Gastrocnemius medialis (tissue), 4 donors: Measurements from ENCODE around the gene PUS7L. TPM values are rescaled to one million over a fixed set of nuclear protein-coding genes. Genes with fewer than 3 reads are reported as not detected.

Source experiments
- ATAC-seq, 2 donors: fragments of 150-250 bp; one replicate each; pipeline ENCODE4 v1.9.1; 2016
- DNase-seq, 2 donors: peaks; one replicate each; pipeline ENCODE4 v3.0.0-alpha.2; 2019
- H3K27ac ChIP-seq, 4 donors: fragments of 200-600 bp; sonication (generic); 1 replicate in 1 of 4; 2 replicates in 3 of 4; pipeline ENCODE4 v1.5.1; 2016 to 2018; ENCODE audit warnings: mild to moderate bottlenecking in 2 of 4, moderate library complexity in 1 of 4
- H3K27me3 ChIP-seq, 3 donors: fragments of 200-600 bp; sonication (generic) in 2 of 3; 1 replicate in 1 of 3; 2 replicates in 2 of 3; pipeline versions ENCODE4 v1.5.1 to v1.6.0; 2016 to 2019; ENCODE audit warnings: mild to moderate bottlenecking in 1 of 3, moderate library complexity in 1 of 3
- H3K36me3 ChIP-seq, 2 donors: fragments of 200-600 bp; sonication (generic) in 1 of 2; one replicate each; pipeline ENCODE4 v1.5.1; 2017 to 2018
- H3K4me1 ChIP-seq, 2 donors: fragments of 200-600 bp; sonication (generic) in 1 of 2; one replicate each; pipeline ENCODE4 v1.5.1; 2016 to 2017; ENCODE audit warnings: mild to moderate bottlenecking in 2 of 2
- H3K4me3 ChIP-seq, 4 donors: fragments of 200-600 bp; sonication (generic) in 3 of 4; 1 replicate in 1 of 4; 2 replicates in 3 of 4; pipeline ENCODE4 v1.5.1; 2016 to 2019; ENCODE audit warnings: mild to moderate bottlenecking in 2 of 4
- H3K9me3 ChIP-seq, 3 donors: fragments of 200-600 bp; sonication (generic) in 2 of 3; 1 replicate in 1 of 3; 2 replicates in 2 of 3; pipeline ENCODE4 v1.5.1; 2016 to 2019
- POLR2A ChIP-seq, 2 donors: fragments of 450-650 bp; IDR thresholded peaks; one replicate each; pipeline ENCODE4 v1.6.1; 2017; ENCODE audit warnings: antibody characterized with exemption in 2 of 2, mild to moderate bottlenecking in 2 of 2, moderate library complexity in 2 of 2
- in situ Hi-C, 4 donors: fragments of 200-750 bp; cut with MboI; loops; one replicate each; pipeline versions ENCODE4 v1.15.0 to v1.8.0; 2017; ENCODE audit warnings: low sequenced_read_pairs in 4 of 4
- intact Hi-C: fragments of 100-400 bp; cut with DNase I; formaldehyde crosslinking; loops from one replicate; pipeline ENCODE4 v1.15.1; 2023; ENCODE audit warnings: low total_unique reads
- total RNA-seq, 4 donors: library from RNA; depleted of rRNA; stranded (reverse); fragments of >200 nt; gene quantifications; one replicate each; pipeline versions ENCODE4 v1.1.0 to v1.2.3, GENCODE V29; 2016
- TF ChIP-seq, protein P1 (sequence below), 5 experiments: fragments of 450-650 bp in 3 of 5; fragments of 200-600 bp in 2 of 5; sonication (generic) in 2 of 5; IDR thresholded peaks in 4 of 5; conservative IDR thresholded peaks in 1 of 5; 1 replicate in 4 of 5; 2 replicates in 1 of 5; pipeline ENCODE4 v1.5.1; 2016 to 2019; ENCODE audit warnings: antibody characterized with exemption in 5 of 5, mild to moderate bottlenecking in 3 of 5, moderate library complexity in 3 of 5

Gene PUS7L
- total RNA-seq, 4 donors from 2014 or later = 2.0 to 5.8 (median 3.7) TPM

DNA sequence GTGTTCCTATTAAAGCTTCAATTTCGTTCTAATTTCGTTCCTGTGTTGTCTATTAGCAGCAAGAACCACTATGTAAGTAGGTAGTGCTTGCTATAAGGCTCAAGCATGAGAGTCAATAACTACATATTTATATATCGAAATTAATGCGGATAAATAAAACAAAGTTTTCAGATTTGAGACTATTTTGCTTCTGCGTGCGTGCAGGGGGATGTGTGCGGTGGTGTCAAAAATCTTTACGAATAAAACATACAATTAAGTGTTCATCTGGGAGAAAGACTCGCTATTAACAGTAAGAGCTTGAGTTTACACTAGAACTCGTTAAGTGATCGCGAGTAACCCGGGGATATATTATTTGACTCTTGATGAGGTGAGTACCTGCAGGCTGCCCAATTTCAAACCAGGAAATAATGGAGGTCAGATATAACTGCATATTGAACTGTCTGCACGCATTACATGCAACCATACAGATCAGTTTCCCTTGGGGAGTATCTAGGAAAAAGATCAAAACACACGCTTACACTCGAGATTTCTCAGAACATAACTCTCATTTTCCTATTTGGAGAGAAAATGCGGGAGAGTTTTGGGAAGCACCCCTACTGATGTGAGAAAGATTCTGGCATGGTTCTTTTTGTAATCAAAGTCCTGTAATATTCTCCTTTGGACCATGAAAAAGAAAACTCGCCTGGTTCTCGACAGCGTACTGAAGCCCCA, 46.7 kb upstream of the PUS7L start:
- Histone ChIP-seq H3K27ac (peak overlapping the region; percentile 87 to 96 (median 94)), H3K4me3 (peak overlapping the region; percentile 80 to 92 (median 86)), H3K36me3 (peaks cover 0 to 16% of the 10 kb centered on the region in 2 donors), H3K27me3 (no peaks in the 10 kb centered on the region), H3K9me3 (no peaks in the 10 kb centered on the region), H3K4me1 (peaks cover 21 to 27% of the 10 kb centered on the region in 2 donors)
- DNase-seq (no peak), ATAC-seq (no peak)
- intact Hi-C loops = loop anchor here (5.0 kb wide), 1 partner anchor 1568 kb away; the partner anchor contains the start of gene YAF2
- in situ Hi-C loops = loop anchor here in 1 of 4 donors (10.0 kb wide), 1 partner anchor 79 kb away; no protein-coding TSS in a partner anchor
- no peak for TF ChIP-seq POLR2A (IDR thresholded peaks at IDR 0.05)
- TF ChIP-seq, protein P1, sequence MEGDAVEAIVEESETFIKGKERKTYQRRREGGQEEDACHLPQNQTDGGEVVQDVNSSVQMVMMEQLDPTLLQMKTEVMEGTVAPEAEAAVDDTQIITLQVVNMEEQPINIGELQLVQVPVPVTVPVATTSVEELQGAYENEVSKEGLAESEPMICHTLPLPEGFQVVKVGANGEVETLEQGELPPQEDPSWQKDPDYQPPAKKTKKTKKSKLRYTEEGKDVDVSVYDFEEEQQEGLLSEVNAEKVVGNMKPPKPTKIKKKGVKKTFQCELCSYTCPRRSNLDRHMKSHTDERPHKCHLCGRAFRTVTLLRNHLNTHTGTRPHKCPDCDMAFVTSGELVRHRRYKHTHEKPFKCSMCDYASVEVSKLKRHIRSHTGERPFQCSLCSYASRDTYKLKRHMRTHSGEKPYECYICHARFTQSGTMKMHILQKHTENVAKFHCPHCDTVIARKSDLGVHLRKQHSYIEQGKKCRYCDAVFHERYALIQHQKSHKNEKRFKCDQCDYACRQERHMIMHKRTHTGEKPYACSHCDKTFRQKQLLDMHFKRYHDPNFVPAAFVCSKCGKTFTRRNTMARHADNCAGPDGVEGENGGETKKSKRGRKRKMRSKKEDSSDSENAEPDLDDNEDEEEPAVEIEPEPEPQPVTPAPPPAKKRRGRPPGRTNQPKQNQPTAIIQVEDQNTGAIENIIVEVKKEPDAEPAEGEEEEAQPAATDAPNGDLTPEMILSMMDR (IDR thresholded peaks at IDR 0.05 in 4 of 5, conservative IDR thresholded peaks at IDR 0.05 in 1 of 5) = no peak

DNA sequence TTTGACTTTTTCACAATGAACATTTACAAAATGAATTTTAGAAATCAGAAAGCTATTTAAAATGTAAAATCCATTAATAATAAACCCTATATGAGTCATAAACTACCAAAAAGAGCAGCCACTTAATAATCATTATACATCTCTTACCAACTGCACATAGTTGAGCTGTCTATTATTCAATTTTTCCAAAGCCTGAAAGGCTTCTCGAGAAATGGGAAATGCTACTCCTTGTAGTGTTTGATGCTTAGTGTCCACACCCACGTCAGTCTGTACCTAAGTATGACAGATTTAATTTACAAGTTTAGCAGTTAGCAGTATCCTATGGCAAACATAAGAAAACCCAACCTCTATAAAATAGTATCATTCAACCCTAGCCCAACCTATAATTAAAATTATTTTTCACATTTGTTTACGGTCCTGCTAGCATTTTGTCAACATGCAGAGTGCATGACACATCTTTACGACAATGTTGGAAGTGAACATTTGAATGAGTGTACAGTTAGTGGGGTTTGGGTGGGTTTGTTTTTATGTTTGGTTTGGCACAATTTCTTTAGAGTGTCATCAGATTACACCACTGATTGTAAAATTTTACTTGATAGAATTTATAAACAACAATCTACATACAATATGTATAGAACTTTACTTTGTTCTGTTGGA, 39.1 kb upstream of the PUS7L start:
- no peaks in the 10 kb centered on the region for H3K9me3 ChIP-seq
- ATAC-seq = no peak
- intact Hi-C loops (no loop called here), in situ Hi-C loops (no loop called here)
- peaks cover 0 to 69% of the 10 kb centered on the region in 2 donors for H3K36me3 ChIP-seq
- peaks cover 0 to 2% of the 10 kb centered on the region in 2 donors for H3K4me1 ChIP-seq
- H3K4me3 ChIP-seq = no peak overlapping the region
- H3K27me3 ChIP-seq = no peaks in the 10 kb centered on the region
- no peak for DNase-seq
- no peak overlapping the region for H3K27ac ChIP-seq
- TF ChIP-seq, protein P1 (IDR thresholded peaks at IDR 0.05 in 4 of 5, conservative IDR thresholded peaks at IDR 0.05 in 1 of 5) = no peak

DNA sequence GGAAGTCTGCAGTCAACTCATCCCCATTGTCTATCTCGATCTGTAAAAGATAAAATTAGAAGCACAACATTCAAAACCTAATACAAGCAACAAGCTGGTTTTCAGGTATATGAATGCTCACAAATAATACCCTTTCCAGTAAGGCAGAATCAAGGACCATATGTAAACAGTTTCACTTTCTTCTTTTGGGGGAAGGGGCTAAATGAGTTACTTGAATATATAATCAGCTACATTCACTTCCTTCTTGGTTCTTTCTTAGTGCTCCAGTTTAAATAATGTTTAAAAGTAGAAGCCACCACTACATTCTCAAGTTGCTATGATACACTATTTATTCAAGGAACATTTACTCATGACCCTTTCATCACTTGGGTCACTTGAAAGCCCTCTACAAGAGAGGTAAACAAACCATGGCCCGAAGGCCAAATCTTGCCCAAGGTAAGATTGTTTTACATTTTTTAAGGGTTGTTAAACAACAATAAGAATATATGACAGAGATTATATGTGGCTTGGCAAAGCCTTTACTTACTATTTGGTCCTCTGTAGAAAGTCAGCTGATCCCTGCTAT, 37.2 kb upstream of the PUS7L start:
- Histone ChIP-seq H3K27me3 (no peaks in the 10 kb centered on the region), H3K9me3 (no peaks in the 10 kb centered on the region), H3K36me3 (peaks cover 0 to 58% of the 10 kb centered on the region in 2 donors), H3K4me1 (no peaks in the 10 kb centered on the region), H3K4me3 (no peak overlapping the region), H3K27ac (no peak overlapping the region)
- DNase-seq = no peak
- TF ChIP-seq, protein P1 (IDR thresholded peaks at IDR 0.05 in 4 of 5, conservative IDR thresholded peaks at IDR 0.05 in 1 of 5) = no peak
- no peak for TF ChIP-seq POLR2A (IDR thresholded peaks at IDR 0.05)
- intact Hi-C loops (no loop called here), in situ Hi-C loops (no loop called here)
- no peak for ATAC-seq

DNA sequence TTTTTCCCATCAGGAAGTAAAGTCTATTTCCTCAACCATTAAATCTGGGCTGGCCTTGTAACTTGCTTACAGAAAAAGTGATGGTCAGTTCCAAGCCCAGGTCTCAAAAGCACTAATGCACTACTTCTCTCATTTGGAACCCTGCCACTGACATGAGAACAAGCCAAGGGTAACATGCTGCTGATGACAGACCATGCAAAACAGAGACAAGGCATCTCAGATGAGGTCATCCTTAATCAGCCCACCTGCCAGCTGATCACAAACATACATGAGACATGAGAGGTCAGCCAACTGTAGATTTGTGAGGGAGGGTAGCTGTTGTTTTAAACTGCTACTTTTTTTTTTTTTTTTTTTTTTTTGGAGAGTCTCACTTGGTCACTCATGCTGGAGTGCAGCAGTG, 31.4 kb upstream of the PUS7L start:
- H3K27ac ChIP-seq = no peak overlapping the region
- H3K4me3 ChIP-seq = no peak overlapping the region
- no peak for DNase-seq
- in situ Hi-C loops (no loop called here), intact Hi-C loops (no loop called here)
- no peaks in the 10 kb centered on the region for H3K9me3 ChIP-seq
- ATAC-seq = no peak
- TF ChIP-seq POLR2A (IDR thresholded peaks at IDR 0.05) = no peak
- TF ChIP-seq, protein P1 (IDR thresholded peaks at IDR 0.05 in 4 of 5, conservative IDR thresholded peaks at IDR 0.05 in 1 of 5) = no peak
- H3K36me3 ChIP-seq = peaks cover 0 to 27% of the 10 kb centered on the region in 2 donors
- no peaks in the 10 kb centered on the region for H3K4me1 ChIP-seq
- no peaks in the 10 kb centered on the region for H3K27me3 ChIP-seq
